ENCODE data around the gene MEDAG. TPM values are rescaled to one million over a fixed set of nuclear protein-coding genes. Genes with fewer than 3 reads are reported as not detected.

The MEDAG gene
- total and polyA plus RNA-seq, 2 experiments from 2014 or later: 0.06 TPM; not detected in 1

DNA sequence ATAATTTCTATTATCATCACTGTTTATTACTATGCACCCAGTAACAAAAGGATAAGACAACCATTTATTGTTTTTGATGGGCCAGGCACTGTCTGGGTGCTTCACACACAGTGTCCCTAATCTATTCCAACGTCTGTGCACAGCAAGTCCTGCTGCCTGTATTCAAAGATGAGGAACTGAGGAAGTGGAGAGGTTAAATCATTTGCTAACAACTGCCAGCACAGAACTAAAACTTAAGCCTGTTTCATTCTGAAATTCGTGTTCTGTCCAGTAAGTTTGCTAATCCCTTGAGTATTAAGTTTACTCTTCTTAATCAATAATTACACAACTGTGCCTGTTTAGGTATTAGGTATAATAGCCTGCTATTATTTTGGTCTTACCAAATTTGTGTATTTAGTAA is 68.3 kb downstream of the MEDAG start:
- H3K27me3 ChIP-seq: no peaks in the 10 kb centered on the region
- H3K4me1 ChIP-seq (ENCODE audit: low read depth): no peaks in the 10 kb centered on the region
- no peak overlapping the region for H3K4me3 ChIP-seq
- DNase-seq (ENCODE audit: low read depth in 1 of 2, low spot score in 1 of 2): no peak
- H3K27ac ChIP-seq: no peak overlapping the region
- H3K9me3 ChIP-seq (ENCODE audit: low read depth): no peaks in the 10 kb centered on the region
- TF ChIP-seq, protein P1, sequence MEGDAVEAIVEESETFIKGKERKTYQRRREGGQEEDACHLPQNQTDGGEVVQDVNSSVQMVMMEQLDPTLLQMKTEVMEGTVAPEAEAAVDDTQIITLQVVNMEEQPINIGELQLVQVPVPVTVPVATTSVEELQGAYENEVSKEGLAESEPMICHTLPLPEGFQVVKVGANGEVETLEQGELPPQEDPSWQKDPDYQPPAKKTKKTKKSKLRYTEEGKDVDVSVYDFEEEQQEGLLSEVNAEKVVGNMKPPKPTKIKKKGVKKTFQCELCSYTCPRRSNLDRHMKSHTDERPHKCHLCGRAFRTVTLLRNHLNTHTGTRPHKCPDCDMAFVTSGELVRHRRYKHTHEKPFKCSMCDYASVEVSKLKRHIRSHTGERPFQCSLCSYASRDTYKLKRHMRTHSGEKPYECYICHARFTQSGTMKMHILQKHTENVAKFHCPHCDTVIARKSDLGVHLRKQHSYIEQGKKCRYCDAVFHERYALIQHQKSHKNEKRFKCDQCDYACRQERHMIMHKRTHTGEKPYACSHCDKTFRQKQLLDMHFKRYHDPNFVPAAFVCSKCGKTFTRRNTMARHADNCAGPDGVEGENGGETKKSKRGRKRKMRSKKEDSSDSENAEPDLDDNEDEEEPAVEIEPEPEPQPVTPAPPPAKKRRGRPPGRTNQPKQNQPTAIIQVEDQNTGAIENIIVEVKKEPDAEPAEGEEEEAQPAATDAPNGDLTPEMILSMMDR (IDR thresholded peaks at IDR 0.05; ENCODE audit: low read depth, low read length): no peak
- no peaks in the 10 kb centered on the region for H3K36me3 ChIP-seq

Other genes with a start within 250 kb of the MEDAG start
- not detected in 2 replicates for gene ALOX5AP, start 170.7 kb upstream of the MEDAG start, total RNA-seq
- gene ALOX5AP, start 170.7 kb upstream of the MEDAG start, polyA plus RNA-seq: 0.66 TPM in 1 of 2 replicates, not detected in the other
- gene TEX26, start 26.4 kb downstream of the MEDAG start, total RNA-seq: not detected in 2 replicates
- gene TEX26, start 26.4 kb downstream of the MEDAG start, polyA plus RNA-seq: not detected in 2 replicates